Stimulated activated CD4-positive, alpha-beta T cell treated with anti-CD3 and anti-CD28 coated beads, TNF-alpha, amount 100 ng/mL, for 4 hours (primary cell): ENCODE measurements around the gene FAM25C.
"Not testable (repeated sequence)": the region's sequence is repeated elsewhere in the genome, so short reads cannot be mapped to it uniquely, and the experiment has no call there.

Experiments
- DNase-seq, 3 experiments: peaks; one replicate each; pipeline ENCODE4 v3.0.0-alpha.2; 2020; ENCODE audit warnings: low read depth in 3 of 3

The FAM25C gene

GRCh38 chr10:47957158-47957557, 42.4 kb downstream of the FAM25C start:
- DNase-seq = not testable (repeated sequence)

- DNase-seq = not testable (repeated sequence)
Measured at GRCh38 chr10:47947424-47947823, 52.2 kb downstream of the FAM25C start.
